ENCODE measurements around the gene MRPL45.

Gene MRPL45

DNA sequence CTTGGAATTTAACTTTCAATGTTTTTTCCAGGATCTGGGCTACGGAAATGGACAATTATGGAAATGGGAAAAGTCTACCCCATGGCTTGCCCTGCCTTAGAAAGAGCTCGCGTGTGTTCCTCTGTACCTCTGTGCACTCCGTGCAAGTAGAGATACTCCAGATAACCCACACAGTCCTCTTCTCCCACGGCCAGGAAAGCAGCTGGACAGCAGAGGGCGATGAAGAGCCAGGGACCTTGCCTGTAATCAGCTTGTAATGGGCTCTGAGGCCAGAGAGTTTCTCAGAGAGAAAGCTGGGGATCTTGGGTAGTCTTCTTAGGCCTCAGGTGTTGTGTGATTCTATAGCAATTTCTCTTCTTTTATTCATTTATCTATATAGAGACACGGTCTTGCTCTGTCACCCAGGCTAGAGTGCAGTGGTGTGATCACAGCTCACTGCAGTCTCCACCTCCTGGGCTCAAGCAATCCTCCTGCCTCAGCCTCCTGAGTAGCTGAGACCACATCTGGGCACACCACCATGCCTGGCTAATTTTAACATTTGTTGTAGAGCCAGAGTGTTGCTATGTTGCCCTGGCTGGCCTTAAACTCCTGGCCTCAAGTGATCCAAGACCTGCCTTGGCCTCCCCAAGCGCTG lies 52.2 kb downstream of the MRPL45 start:
- DNase-seq = peak; percentile 65 to 79

DNA sequence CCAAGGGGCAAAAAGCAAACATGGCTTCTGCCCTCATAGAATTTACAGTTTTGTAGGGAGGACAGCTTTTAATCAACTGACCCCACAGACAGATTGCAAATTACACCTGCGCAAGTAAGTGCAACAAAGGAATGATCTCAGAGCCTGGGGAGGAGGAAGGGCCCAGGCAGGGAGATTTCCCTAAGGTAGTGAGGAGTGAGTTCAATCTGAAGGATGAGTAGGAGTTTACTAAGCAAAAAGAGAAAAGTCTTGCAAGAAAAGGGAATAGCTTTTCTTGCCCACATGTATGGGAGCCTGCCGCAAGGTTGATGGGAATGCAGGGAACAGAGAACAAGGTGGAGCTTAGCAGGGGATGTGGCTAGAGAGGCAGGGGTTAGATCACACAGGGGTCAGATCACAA lies 53.1 kb downstream of the MRPL45 start:
- no peak for DNase-seq

DNA sequence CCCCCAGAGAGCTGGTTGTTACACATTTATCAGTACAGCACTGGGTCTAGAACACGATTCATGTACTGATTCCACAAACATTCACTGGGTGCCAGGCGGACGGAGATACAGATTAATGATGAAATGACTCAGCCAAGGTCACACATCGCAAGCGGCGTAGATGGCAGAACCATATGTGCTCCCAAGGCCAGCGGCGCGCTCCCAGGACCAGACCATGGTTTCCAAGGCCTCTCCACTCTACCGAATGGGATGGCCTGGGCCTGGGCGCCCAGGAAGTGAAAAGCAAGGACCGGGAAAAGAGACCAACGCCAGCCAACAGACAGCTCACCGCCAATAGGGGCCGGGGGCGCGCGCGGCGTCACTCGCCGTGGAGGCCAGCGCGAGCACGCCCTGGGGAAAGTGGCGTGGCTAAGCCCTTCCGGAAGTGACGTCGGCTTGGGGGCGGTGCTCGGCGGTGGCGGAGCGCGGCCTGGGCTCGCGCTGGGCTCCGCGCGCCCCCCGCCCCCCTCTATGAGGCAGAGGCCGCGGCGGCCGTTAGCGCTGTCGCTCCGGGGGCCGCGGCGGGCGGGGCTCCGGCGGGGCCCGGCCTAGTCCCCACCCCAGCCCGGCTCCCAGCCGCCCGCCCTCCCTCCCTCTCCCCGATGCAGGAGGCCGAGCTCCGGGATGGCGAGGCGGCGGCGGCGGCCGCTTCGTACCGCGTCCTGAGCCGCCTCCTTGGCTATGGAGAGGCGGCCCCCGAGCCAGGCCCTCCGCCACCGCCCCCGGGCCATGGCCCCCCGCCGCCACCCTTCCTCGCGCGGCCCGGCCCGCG lies 54.6 kb downstream of the MRPL45 start, which contains the start of gene SOCS7:
Gene SOCS7, plus strand, starts transcription at position 433 of the 811 bp plus-strand sequence. Its CDS starts 209 bp downstream, at position 642.
- peak; percentile 76 to 89 for DNase-seq

DNA sequence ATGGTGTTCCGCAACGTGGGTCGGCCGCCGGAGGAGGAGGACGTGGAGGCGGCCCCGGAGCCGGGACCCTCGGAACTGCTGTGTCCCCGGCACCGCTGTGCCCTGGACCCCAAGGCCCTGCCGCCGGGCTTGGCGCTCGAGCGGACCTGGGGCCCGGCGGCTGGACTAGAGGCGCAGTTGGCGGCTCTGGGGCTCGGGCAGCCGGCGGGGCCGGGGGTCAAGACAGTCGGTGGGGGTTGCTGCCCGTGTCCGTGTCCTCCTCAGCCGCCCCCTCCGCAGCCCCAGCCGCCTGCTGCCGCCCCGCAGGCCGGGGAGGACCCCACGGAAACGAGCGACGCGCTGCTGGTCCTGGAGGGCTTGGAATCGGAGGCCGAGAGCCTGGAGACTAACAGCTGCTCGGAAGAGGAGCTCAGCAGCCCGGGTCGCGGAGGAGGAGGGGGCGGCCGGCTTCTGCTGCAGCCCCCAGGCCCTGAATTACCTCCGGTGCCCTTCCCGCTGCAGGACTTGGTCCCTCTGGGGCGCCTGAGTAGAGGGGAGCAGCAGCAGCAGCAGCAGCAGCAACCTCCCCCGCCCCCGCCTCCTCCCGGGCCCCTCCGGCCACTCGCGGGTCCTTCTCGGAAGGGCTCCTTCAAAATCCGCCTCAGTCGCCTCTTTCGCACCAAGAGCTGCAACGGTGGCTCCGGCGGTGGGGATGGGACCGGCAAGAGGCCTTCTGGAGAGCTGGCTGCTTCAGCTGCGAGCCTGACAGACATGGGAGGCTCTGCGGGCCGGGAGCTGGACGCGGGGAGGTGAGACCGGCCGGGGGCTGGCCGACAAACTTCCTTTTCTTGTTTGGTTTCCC lies 55.5 kb downstream of the MRPL45 start:
- peak in 1 of 2 experiments; percentile 31 for DNase-seq

DNA sequence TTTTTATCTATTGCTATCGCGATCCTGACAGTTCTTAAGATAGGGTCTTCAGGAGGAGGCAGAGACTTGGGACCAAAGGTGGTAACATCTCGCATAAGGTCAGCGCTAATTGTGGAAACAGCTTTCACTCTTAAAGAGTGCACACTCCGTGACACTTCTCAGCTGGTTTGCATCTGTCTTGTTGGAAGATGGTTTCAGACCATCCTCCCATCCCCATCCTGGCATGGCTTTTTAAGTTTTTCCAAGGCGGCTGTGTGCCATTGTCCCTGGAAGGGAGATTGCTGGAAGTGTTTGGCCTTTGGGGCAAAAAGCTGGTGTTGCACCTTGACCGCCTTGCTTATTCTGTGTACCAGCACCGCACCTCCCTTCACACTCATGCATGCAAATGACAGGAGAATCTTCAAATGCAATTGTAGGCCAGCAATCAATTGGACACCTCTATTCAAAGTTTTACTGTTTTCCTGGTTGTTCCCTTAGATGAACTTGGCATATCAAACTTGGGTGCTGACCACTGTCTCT lies 56.2 kb downstream of the MRPL45 start:
- no peak for DNase-seq

DNA sequence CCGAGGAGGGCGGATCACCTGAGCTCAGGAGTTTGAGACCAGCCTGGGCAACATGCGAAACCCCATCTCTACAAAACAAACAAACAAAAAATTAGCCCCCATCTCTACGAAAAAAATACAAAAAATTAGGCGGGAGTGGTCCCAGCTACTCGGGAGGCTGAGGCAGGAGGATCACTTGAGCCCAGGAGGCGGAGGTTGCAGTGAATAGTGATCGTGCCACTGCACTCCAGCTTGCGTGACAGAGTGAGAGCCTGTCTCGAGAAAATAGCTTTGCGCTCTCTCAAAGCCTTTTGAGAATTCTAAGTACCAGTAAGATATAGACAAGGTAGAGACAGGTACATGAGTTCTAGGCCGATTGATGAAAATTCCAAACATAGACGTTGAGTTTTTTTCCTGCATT lies 56.7 kb downstream of the MRPL45 start:
- no peak for DNase-seq

DNA sequence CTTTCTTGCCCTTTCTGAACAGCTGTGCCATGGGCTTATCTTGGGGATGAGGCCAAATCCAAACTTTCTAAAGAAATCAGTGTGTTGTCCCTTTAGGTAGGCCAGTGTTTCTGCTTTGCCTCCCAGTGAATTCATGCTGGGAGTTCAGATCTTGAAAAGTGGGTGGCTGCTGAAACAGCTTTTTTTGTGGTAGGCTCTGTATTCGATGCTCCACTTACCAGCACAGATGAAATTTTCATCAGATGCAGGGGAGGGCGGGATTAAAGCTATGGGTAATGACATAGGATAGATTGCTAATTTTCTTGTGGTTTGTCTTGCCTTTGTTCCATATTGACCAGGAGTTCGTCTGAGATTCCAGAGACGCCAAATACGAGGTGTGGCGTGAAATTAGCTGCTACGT lies 57.5 kb downstream of the MRPL45 start:
- DNase-seq = no peak

DNA sequence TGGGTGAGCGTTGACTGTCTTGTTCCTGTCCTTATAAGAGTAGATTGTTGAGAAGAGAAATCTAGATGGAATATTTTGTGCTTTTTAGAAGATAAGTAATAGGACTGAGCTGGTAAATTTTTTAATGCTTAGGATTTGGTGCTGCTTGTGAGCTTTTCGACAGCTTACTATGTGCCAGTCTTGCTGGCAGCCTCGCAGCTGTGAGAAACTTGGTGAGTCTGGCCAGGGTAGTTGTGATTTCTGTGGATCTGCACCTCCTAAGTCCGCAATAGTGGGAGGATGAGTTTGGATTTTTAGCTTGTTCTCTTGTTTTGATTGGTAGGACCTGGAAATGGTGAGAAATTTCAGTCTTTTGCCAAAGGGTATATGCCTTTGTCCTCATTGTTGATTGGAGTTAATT lies 58.3 kb downstream of the MRPL45 start:
- DNase-seq = no peak

DNA sequence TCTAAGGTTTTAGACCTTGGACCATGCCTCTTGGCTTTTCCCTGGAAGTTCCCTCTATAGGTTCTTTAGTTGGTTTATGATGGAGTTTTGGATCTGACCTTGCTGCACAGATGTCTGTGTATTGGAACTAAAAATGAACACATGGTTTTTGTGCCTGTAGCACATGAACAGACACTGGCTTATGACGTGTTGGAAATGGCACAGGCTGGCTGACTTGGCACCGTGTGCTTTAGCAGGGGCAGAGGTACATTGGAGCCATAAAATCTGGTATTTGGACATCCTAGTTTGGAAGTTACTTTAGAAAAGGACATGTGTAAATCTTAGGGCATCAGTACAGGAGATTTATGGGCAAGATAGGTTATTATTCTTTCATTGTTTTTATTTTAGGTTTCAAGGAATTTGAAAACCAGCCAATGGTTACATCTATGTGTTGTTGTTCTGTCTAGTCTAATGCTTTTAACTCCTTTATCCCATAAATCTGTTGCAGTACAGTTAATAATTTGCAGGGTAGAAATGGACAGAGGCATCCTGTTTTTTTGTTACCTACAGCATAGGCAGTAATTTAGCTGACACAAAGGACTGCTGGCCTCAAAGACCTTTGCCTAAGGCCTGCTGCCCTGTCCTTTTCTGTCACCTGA lies 60.6 kb downstream of the MRPL45 start:
- peak in 1 of 2 experiments; percentile 9 for DNase-seq

DNA sequence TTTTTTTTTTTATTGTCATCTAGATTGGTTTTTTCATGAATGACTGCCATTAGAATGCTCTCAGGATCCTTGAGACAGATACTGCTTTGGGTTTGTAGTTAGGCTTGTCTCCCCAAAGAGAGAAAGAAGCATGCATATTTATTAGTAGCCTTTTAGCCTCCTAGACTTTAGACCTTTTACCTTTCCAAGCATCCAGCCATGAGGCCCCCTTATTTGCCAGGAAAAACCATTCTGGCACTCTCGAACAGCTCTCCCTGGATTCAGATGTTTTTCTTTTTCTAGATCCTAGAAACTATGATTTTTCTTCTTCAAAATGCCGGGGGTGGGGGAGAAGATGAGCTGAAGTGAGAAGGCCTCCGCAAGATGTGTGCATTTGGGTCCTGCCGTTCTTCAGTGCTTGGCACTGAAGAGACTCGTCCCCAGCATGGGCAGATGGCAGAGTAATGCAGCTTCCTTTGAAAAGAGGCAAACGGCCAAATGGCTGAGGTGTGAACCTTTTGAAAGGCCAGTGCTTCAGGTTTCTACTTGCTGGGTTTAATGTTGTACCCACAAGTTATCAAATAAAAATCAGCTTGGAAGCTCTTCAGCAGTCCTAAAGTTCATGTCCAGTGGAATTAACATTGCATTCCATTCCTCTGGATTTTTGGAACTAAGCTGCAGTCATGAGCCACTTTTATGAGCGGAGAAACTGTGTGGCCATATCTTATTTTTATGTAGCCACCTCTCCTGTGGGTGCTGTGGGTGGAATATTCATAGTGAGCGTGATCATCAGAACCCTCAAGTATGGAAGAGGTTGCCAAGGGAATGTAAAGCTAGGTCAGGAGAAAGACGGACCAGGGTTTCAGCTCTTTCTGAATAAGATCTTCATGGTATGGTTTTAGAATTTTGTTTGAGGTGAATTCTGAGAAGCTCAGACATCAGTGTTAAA lies 61.9 kb downstream of the MRPL45 start:
- DNase-seq = peak in 1 of 2 experiments; percentile 54

DNA sequence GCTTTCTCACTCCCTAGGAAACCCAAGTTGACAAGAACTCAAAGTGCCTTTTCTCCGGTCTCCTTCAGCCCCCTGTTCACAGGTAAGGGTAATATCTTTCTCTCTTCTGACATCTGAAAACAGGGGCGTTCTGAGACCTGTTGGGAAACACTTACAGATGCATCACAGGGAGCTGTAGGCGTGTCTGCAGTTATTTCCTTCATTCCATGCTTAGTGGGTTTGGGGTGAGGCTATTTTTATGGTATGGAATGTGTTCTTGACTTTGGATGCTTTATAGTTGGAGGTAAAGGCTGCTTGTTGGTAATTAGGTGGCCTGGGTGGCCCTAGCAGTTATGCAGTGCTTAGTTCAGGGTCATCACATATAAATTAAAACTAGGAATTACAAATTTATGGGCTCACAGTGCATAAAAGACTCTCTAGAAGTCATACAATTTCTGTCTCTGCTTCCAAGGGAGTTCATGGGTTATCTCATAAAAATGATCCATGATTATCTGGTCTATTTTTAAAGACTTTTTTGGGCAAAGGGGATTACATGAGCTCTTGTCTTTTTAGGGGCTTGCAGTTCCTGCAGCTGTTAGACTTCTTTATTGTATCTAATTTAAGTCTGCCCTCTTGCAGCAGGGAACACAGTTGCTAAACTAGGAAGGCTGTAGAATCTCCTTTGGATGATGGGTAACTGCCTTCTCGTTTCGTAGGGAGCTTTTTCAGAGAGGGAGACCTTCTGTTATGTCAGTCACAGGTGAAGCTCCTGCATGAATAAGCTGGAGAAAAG lies 64.9 kb downstream of the MRPL45 start:
- DNase-seq = no peak

DNA sequence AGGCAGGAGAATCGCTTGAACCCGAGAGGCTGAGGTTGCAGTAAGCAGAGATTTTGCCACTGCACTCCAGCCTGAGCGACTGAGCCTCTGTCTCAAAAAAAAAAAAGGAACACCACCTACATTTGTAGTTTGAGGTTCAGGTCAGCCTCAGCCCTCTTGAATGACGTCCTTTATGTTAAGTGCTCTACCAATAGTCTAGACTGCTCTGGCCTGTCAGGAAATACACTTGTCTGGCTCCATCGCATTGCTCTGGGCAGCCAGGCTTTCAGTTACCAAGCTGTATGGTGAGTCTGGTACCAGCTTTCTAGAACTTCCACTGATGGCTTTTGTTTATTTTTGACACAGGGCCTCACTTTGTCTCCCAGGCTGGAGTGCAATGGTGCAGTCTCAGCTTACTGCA lies 66.0 kb downstream of the MRPL45 start:
- no peak for DNase-seq

DNA sequence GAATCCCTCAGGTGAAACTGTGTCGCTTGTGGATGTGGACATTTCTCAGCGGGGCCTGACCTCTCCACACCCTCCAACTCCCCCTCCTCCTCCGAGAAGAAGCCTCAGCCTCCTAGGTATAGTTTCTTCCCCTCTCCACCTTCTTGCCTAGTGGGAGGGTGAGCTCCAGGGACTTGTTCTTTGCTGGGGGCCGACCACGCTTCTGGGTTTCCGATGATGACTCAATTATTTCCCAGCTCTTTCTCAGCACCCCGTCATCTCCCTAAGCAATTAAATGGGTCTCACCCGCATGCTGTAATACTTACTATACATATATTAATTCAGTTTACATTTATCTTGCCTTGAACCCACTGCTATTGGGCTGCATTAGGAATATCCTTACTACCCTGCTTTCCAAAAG lies 67.8 kb downstream of the MRPL45 start:
- DNase-seq = no peak

DNA sequence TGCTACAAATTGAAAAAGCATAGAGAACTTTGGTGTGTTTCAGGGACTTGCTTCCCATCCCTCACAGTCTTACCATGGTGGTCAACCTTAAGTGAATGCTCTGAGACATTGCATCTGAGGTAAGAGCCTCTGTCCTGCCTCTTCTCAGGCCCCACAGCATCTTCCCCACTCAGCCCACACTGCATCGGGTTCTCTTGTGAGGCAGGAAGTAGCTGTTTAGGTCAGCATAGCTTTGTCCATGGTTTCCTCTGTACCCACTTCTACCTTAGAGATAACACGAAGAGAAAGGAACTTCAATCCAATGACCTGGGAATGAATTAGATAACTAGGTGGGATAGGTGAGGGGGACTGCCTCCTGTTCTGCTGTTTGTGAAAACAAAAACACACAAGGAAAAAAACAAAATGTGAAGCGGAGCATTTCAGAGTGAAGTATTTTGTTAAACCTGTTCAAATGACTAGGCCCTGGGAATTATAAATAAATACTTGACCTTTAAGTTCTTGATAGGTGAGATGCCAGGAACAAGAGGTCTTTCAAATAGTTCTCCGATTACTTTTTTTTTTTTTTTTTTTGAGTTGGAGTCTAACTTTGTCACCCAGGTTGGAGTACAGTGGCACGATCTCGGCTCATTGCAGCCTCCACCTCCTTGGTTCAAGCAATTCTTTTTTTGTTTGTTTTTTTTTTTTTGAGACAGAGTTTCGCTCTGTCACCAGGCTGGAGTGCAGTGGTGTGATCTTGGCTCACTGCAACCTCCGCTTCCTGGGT lies 72.3 kb downstream of the MRPL45 start:
- no peak for DNase-seq

Data from NCI-H524 (cell line).